HG02798 (cell line): ENCODE data around the gene ADAT1.

Experiments used
- ATAC-seq: cut with Tn5 transposase; IDR thresholded peaks from one replicate; pipeline ENCODE4 v1.9.1; 2021; ENCODE audit warnings: mild to moderate bottlenecking; ENCODE audit not compliant: unreplicated experiment, poor library complexity

Gene ADAT1

GRCh38 chr16:75622761-75623605 is at the start of gene ADAT1:
Gene ADAT1, minus strand, starts transcription at chr16:75623281. Its CDS starts 2,482 bp downstream, at chr16:75620799.
- peak; percentile 91 for ATAC-seq

GRCh38 chr16:75667503-75667902 is 44.4 kb upstream of the ADAT1 start:
- no peak for ATAC-seq

GRCh38 chr16:75660726-75661302 is 37.7 kb upstream of the ADAT1 start:
- ATAC-seq, result no peak

GRCh38 chr16:75660321-75660720 is 37.2 kb upstream of the ADAT1 start:
- ATAC-seq, result no peak

- no peak for ATAC-seq
These were observed 35.1 kb upstream of the ADAT1 start for GRCh38 chr16:75658175-75658574.

GRCh38 chr16:75653922-75654321 is 30.8 kb upstream of the ADAT1 start:
- no peak for ATAC-seq

GRCh38 chr16:75648265-75649076 is 25.4 kb upstream of the ADAT1 start:
- peak; percentile 36 for ATAC-seq

GRCh38 chr16:75647492-75648264 is 24.6 kb upstream of the ADAT1 start, which contains the start of the genes KARS1 and TERF2IP:
Gene KARS1, minus strand, starts transcription at chr16:75647665. Its CDS starts 26 bp downstream, at chr16:75647639.
Gene TERF2IP, plus strand, starts transcription at chr16:75647773. Its CDS starts 110 bp downstream, at chr16:75647883.
- ATAC-seq, result peak; percentile 89

GRCh38 chr16:75647112-75647491 is 24.0 kb upstream of the ADAT1 start:
- peak; percentile 22 for ATAC-seq

- ATAC-seq, result no peak
These were observed 21.3 kb upstream of the ADAT1 start for GRCh38 chr16:75644240-75645012.

GRCh38 chr16:75640598-75640997 is 17.5 kb upstream of the ADAT1 start:
- no peak for ATAC-seq

- ATAC-seq, result no peak
These were observed 12.0 kb upstream of the ADAT1 start for GRCh38 chr16:75635036-75635435.

- no peak for ATAC-seq
These were observed 9.8 kb upstream of the ADAT1 start for GRCh38 chr16:75632857-75633256.

GRCh38 chr16:75630052-75630451 is 7.0 kb upstream of the ADAT1 start:
- ATAC-seq, result no peak

- ATAC-seq, result no peak
These were observed 6.1 kb upstream of the ADAT1 start for GRCh38 chr16:75629132-75629531.

GRCh38 chr16:75628351-75628750 is 5.3 kb upstream of the ADAT1 start:
- no peak for ATAC-seq

GRCh38 chr16:75627851-75628250 is 4.8 kb upstream of the ADAT1 start:
- ATAC-seq, result no peak

- no peak for ATAC-seq
These were observed 3.7 kb upstream of the ADAT1 start for GRCh38 chr16:75626806-75627205.

GRCh38 chr16:75624921-75625334 is 1.8 kb upstream of the ADAT1 start:
- ATAC-seq, result no peak
